Subcutaneous abdominal adipose tissue (tissue), 5 donors: ENCODE data around the gene ARID5B.
A peak's percentile ranks its signal among the peaks of the same experiment; 100 is the strongest.

Source experiments
- H3K27ac ChIP-seq: one replicate; pipeline ENCODE4 v1.7.0; 2013; ENCODE audit warnings: low read depth, mild to moderate bottlenecking, inconsistent platforms, low read length, moderate library complexity
- H3K27me3 ChIP-seq, 5 donors: one replicate each; pipeline ENCODE4 v1.7.0; 2013; ENCODE audit warnings: low read length in 5 of 5, inconsistent platforms in 1 of 5; ENCODE audit not compliant: control insufficient read depth in 5 of 5, insufficient read depth in 4 of 5
- H3K36me3 ChIP-seq, 5 donors: one replicate each; pipeline ENCODE4 v1.7.0; 2013; ENCODE audit warnings: low read length in 5 of 5; ENCODE audit not compliant: control insufficient read depth in 5 of 5, insufficient read depth in 5 of 5
- H3K4me1 ChIP-seq, 5 donors: one replicate each; pipeline ENCODE4 v1.7.0; 2013; ENCODE audit warnings: low read length in 5 of 5, mild to moderate bottlenecking in 3 of 5, moderate library complexity in 1 of 5; ENCODE audit not compliant: control insufficient read depth in 5 of 5, insufficient read depth in 5 of 5
- H3K4me3 ChIP-seq, 5 donors: one replicate each; pipeline ENCODE4 v1.7.0; 2013; ENCODE audit warnings: low read length in 5 of 5, low read depth in 1 of 5
- H3K9ac ChIP-seq, 5 donors: one replicate each; pipeline ENCODE4 v1.7.0; 2013; ENCODE audit warnings: low read length in 5 of 5, mild to moderate bottlenecking in 4 of 5, moderate library complexity in 3 of 5
- H3K9me3 ChIP-seq, 5 donors: one replicate each; pipeline ENCODE4 v1.7.0; 2013; ENCODE audit warnings: low read length in 5 of 5; ENCODE audit not compliant: control insufficient read depth in 5 of 5
- donor health status: healthy.
- donor health status: healthy.
- donor health status: healthy.
- donor health status: healthy.
- donor health status: healthy.

The ARID5B gene

GRCh38 chr10:61985715-61986114 lies 84.2 kb downstream of the ARID5B start:
- peaks cover 5 to 29% (median 25%) of the 10 kb centered on the region in 5 donors for H3K4me1 ChIP-seq
- H3K27ac ChIP-seq: no peak overlapping the region
- no peak overlapping the region for H3K9ac ChIP-seq
- H3K36me3 ChIP-seq: no peaks in the 10 kb centered on the region
- no peak overlapping the region for H3K4me3 ChIP-seq
- no peaks in the 10 kb centered on the region for H3K27me3 ChIP-seq
- H3K9me3 ChIP-seq: no peaks in the 10 kb centered on the region

- no peak overlapping the region for H3K27ac ChIP-seq
These were observed 84.9 kb downstream of the ARID5B start for GRCh38 chr10:61986382-61986781.

GRCh38 chr10:61986788-61987492 lies 85.4 kb downstream of the ARID5B start:
- Histone ChIP-seq H3K4me3 (no peak overlapping the region), H3K36me3 (no peaks in the 10 kb centered on the region), H3K27me3 (no peaks in the 10 kb centered on the region), H3K9ac (peak overlapping the region in 1 of 5 donors; percentile 36), H3K4me1 (peaks cover 5 to 30% (median 26%) of the 10 kb centered on the region in 5 donors), H3K9me3 (no peaks in the 10 kb centered on the region), H3K27ac (peak overlapping the region; percentile 58)

More at GRCh38 chr10:61986382-61986781, 84.9 kb downstream of the ARID5B start:
- H3K4me3 ChIP-seq: no peak overlapping the region
- H3K36me3 ChIP-seq: no peaks in the 10 kb centered on the region
- no peaks in the 10 kb centered on the region for H3K27me3 ChIP-seq
- H3K9ac ChIP-seq: no peak overlapping the region
- H3K4me1 ChIP-seq: peaks cover 5 to 28% (median 25%) of the 10 kb centered on the region in 5 donors
- no peaks in the 10 kb centered on the region for H3K9me3 ChIP-seq

GRCh38 chr10:61987537-61987936 lies 86.0 kb downstream of the ARID5B start:
- peak overlapping the region in 2 of 5 donors; percentile 28 to 54 for H3K9ac ChIP-seq
- peaks cover 10 to 36% (median 32%) of the 10 kb centered on the region in 5 donors for H3K4me1 ChIP-seq
- no peaks in the 10 kb centered on the region for H3K27me3 ChIP-seq
- H3K4me3 ChIP-seq: peak overlapping the region in 4 of 5 donors; percentile 2 to 28 (median 12)
- H3K9me3 ChIP-seq: no peaks in the 10 kb centered on the region
- no peaks in the 10 kb centered on the region for H3K36me3 ChIP-seq
- peak overlapping the region; percentile 58 for H3K27ac ChIP-seq

GRCh38 chr10:61987951-61988379 lies 86.5 kb downstream of the ARID5B start:
- peak overlapping the region in 4 of 5 donors; percentile 2 to 28 (median 12) for H3K4me3 ChIP-seq
- H3K36me3 ChIP-seq: no peaks in the 10 kb centered on the region
- H3K9ac ChIP-seq: peak overlapping the region in 3 of 5 donors; percentile 28 to 54 (median 42)
- no peaks in the 10 kb centered on the region for H3K27me3 ChIP-seq
- H3K27ac ChIP-seq: peak overlapping the region; percentile 58
- H3K9me3 ChIP-seq: no peaks in the 10 kb centered on the region
- peaks cover 10 to 38% (median 34%) of the 10 kb centered on the region in 5 donors for H3K4me1 ChIP-seq

GRCh38 chr10:61989995-61990760 lies 88.7 kb downstream of the ARID5B start:
- peaks cover 10 to 52% (median 49%) of the 10 kb centered on the region in 5 donors for H3K4me1 ChIP-seq
- H3K4me3 ChIP-seq: no peak overlapping the region
- H3K9ac ChIP-seq: no peak overlapping the region
- H3K36me3 ChIP-seq: no peaks in the 10 kb centered on the region
- no peak overlapping the region for H3K27ac ChIP-seq
- no peaks in the 10 kb centered on the region for H3K9me3 ChIP-seq
- H3K27me3 ChIP-seq: no peaks in the 10 kb centered on the region

GRCh38 chr10:61990761-61991135 lies 89.2 kb downstream of the ARID5B start:
- H3K27me3 ChIP-seq: no peaks in the 10 kb centered on the region
- H3K27ac ChIP-seq: no peak overlapping the region
- no peaks in the 10 kb centered on the region for H3K36me3 ChIP-seq
- no peaks in the 10 kb centered on the region for H3K9me3 ChIP-seq
- no peak overlapping the region for H3K9ac ChIP-seq
- peaks cover 10 to 53% (median 50%) of the 10 kb centered on the region in 5 donors for H3K4me1 ChIP-seq
- no peak overlapping the region for H3K4me3 ChIP-seq

- Histone ChIP-seq H3K4me1 (peaks cover 10 to 53% (median 48%) of the 10 kb centered on the region in 5 donors), H3K27me3 (no peaks in the 10 kb centered on the region), H3K4me3 (no peak overlapping the region), H3K27ac (no peak overlapping the region), H3K9me3 (no peaks in the 10 kb centered on the region), H3K9ac (no peak overlapping the region), H3K36me3 (no peaks in the 10 kb centered on the region)
These were observed 89.7 kb downstream of the ARID5B start for GRCh38 chr10:61991166-61991565.

GRCh38 chr10:61992059-61992460 lies 90.6 kb downstream of the ARID5B start:
- Histone ChIP-seq H3K9ac (peak overlapping the region in 3 of 5 donors; percentile 27 to 84 (median 33)), H3K36me3 (no peaks in the 10 kb centered on the region), H3K27me3 (no peaks in the 10 kb centered on the region), H3K4me1 (peaks cover 5 to 44% (median 39%) of the 10 kb centered on the region in 5 donors), H3K9me3 (no peaks in the 10 kb centered on the region), H3K4me3 (peak overlapping the region in 1 of 5 donors; percentile 14), H3K27ac (peak overlapping the region; percentile 92)
